HepG2 (cell line): ENCODE measurements around the gene BCAS1. TPM values are rescaled to one million over a fixed set of nuclear protein-coding genes. Genes with fewer than 3 reads are reported as not detected.

Experiments
- ATAC-seq: fragments of 200-7000 bp; cut with Tn5 transposase; 3 replicates; pipeline ENCODE4 v1.9.1; 2020; ENCODE audit warnings: mild to moderate bottlenecking, moderate library complexity
- BruUV-seq: library from RNA; stranded (reverse); fragments of 400-500 nt; replicated peaks from 2 replicates; lab custom pipeline; 2021; lab: Mats Ljungman, UMichigan
- CTCF ChIA-PET: fragments of 300-600 bp; formaldehyde crosslinking; extraction: SDS; loops from one replicate; lab custom pipeline; 2021; ENCODE audit warnings: low total read pairs, inconsistent platforms, low intra/inter-chr PET ratio; lab: Yijun Ruan, JAX
- POLR2A ChIA-PET: fragments of 350-600 bp; sonication (Branson Sonifier 250); formaldehyde crosslinking; loops from one replicate; lab custom pipeline; 2020; ENCODE audit warnings: antibody characterized with exemption, inconsistent platforms; lab: Yijun Ruan, JAX
- DNase-seq: peaks from one replicate; pipeline ENCODE4 v3.0.0-alpha.2; 2015; ENCODE audit warnings: low spot score
- FAIRE-seq: peaks from 3 replicates; lab custom pipeline; 2011; peaks lifted over from hg19 to GRCh38; lab: Jason Lieb, UNC
- H2AFZ ChIP-seq: one replicate; pipeline ENCODE4 v1.6.1; 2011; ENCODE audit warnings: low read length, inconsistent platforms
- H3K27ac ChIP-seq: fragments of 300-600 bp; 3 replicates; pipeline ENCODE4 v1.8.0; 2011; ENCODE audit warnings: mixed run types, mild to moderate bottlenecking, mixed read lengths, low read length, inconsistent platforms; ENCODE audit not compliant: insufficient read depth; ENCODE audit errors: extremely low read length
- H3K27me3 ChIP-seq, 2 experiments: fragments of 200-600 bp in 1 of 2; 2 replicates in 1 of 2; 3 replicates in 1 of 2; pipeline versions ENCODE4 v1.6.0 to v1.8.0; 2011; ENCODE audit warnings: low read length in 2 of 2, mild to moderate bottlenecking in 2 of 2, moderate library complexity in 2 of 2, inconsistent platforms in 1 of 2; ENCODE audit not compliant: insufficient read depth in 2 of 2, control insufficient read depth in 1 of 2
- H3K36me3 ChIP-seq, 2 experiments: fragments of 200-600 bp in 1 of 2; replicated peaks in 1 of 2; 2 replicates in 1 of 2; 3 replicates in 1 of 2; pipeline versions ENCODE4 v1.5.1 to v1.8.0; 2011; ENCODE audit warnings: low read length in 2 of 2, inconsistent platforms in 1 of 2; ENCODE audit not compliant: insufficient read depth in 2 of 2, control insufficient read depth in 1 of 2
- H3K4me1 ChIP-seq: 2 replicates; pipeline ENCODE4 v1.5.1; 2012; ENCODE audit warnings: low read length, inconsistent platforms; ENCODE audit not compliant: insufficient read depth
- H3K4me2 ChIP-seq: 2 replicates; pipeline ENCODE4 v1.6.0; 2011; ENCODE audit warnings: low read depth, low read length, inconsistent platforms
- H3K4me3 ChIP-seq, 3 experiments: fragments of 200-600 bp in 1 of 3; sonication (generic), shearing (Covaris generic) in 1 of 3; replicated peaks in 1 of 3; 2 replicates each; pipeline ENCODE4 v1.5.1; 2011 to 2016; ENCODE audit warnings: low read length in 3 of 3, inconsistent platforms in 2 of 3, low read depth in 2 of 3, mild to moderate bottlenecking in 2 of 3, control low read depth in 1 of 3, mixed read lengths in 1 of 3; ENCODE audit not compliant: insufficient read depth in 1 of 3
- H3K79me2 ChIP-seq: one replicate; pipeline ENCODE4 v1.6.1; 2011; ENCODE audit warnings: low read length, inconsistent platforms; ENCODE audit not compliant: insufficient read depth
- H3K9ac ChIP-seq: 2 replicates; pipeline ENCODE4 v1.6.0; 2011; ENCODE audit warnings: mild to moderate bottlenecking, low read depth, low read length, inconsistent platforms; ENCODE audit not compliant: insufficient read depth
- H3K9me3 ChIP-seq: 2 replicates; pipeline ENCODE4 v1.5.1; 2012; ENCODE audit warnings: mild to moderate bottlenecking, low read length
- H4K20me1 ChIP-seq: 2 replicates; pipeline ENCODE4 v1.6.0; 2011; ENCODE audit warnings: inconsistent platforms, mild to moderate bottlenecking, low read length, moderate library complexity; ENCODE audit not compliant: insufficient read depth
- CBX2 ChIP-seq, 2 experiments: fragments of 200-600 bp in 1 of 2; sonication (generic); formaldehyde crosslinking in 1 of 2; IDR thresholded peaks; 2 replicates each; pipeline versions ENCODE4 v1.7.0 to v1.8.1; 2018 to 2022; ENCODE audit warnings: low read depth in 2 of 2, low read length in 1 of 2, mild to moderate bottlenecking in 1 of 2, missing genetic modification reagents in 1 of 2
- YEATS4 ChIP-seq: sonication (generic); formaldehyde crosslinking; IDR thresholded peaks from 2 replicates; pipeline ENCODE4 v1.4.0; 2020; ENCODE audit warnings: missing genetic modification reagents, borderline replicate concordance
- WGBS: methylation state at CpG from one replicate; pipeline ENCODE4 v1.1.6; 2017; ENCODE audit warnings: low lambda C conversion rate; 5-methylcytosine and 5-hydroxymethylcytosine counted together
- in situ Hi-C: cut with HindIII; loops from 2 replicates; pipeline ENCODE4 v1.10.0; 2017; ENCODE audit warnings: low pct_unique_long_range_greater_than_20kb; ENCODE audit not compliant: extremely low pct_ligation_motif_present
- intact Hi-C: fragments of 100-400 bp; cut with micrococcal nuclease; formaldehyde crosslinking; loops from one replicate; pipeline ENCODE4 v1.10.0; 2022; ENCODE audit not compliant: unreplicated experiment
- polyA plus RNA-seq, 8 experiments: library from polyadenylated mRNA; depleted of rRNA in 3 of 8; stranded (reverse) in 7 of 8; unstranded in 1 of 8; fragments of >200 nt; fragmentation: Illumina TruSeq in 4 of 8; extraction: Trizol in 4 of 8; gene quantifications; 2 replicates each; pipeline versions ENCODE4 v1.2.1 to v1.2.3, GENCODE V29; 2011 to 2016; ENCODE audit warnings: low read depth in 4 of 8, missing spikeins in 1 of 8, mixed read lengths in 1 of 8; ENCODE audit not compliant: insufficient read depth in 1 of 8
- total RNA-seq, 5 experiments: library from RNA; depleted of rRNA; stranded (reverse); fragments of >200 nt; fragmentation: Illumina TruSeq; extraction: Trizol; gene quantifications; 2 replicates each; pipeline ENCODE4 v1.2.3, GENCODE V29; 2016; ENCODE audit warnings: low read depth in 1 of 5
- TF ChIP-seq, protein P1 (sequence below): sonication (generic); formaldehyde crosslinking; IDR thresholded peaks from 2 replicates; pipeline ENCODE4 v1.5.1; 2020; ENCODE audit warnings: missing genetic modification reagents, mild to moderate bottlenecking, borderline replicate concordance
- TF ChIP-seq, protein P2 (sequence below): sonication (generic); formaldehyde crosslinking; IDR thresholded peaks from 2 replicates; pipeline ENCODE4 v1.8.0; 2022; ENCODE audit warnings: missing genetic modification reagents, mild to moderate bottlenecking, inconsistent platforms, borderline replicate concordance
- TF ChIP-seq, protein P3 (sequence below): sonication (generic); formaldehyde crosslinking; IDR thresholded peaks from 2 replicates; pipeline ENCODE4 v1.5.1; 2020; ENCODE audit warnings: missing genetic modification reagents, mild to moderate bottlenecking, borderline replicate concordance
- TF ChIP-seq, protein P4 (sequence below): sonication (generic); formaldehyde crosslinking; IDR thresholded peaks from 2 replicates; pipeline ENCODE4 v1.5.0; 2020; ENCODE audit warnings: mild to moderate bottlenecking, low read depth, missing genetic modification reagents, borderline replicate concordance
- TF ChIP-seq, protein P5 (sequence below): sonication (generic); formaldehyde crosslinking; IDR thresholded peaks from 2 replicates; pipeline ENCODE4 v1.4.0; 2020; ENCODE audit warnings: missing genetic modification reagents, borderline replicate concordance
- TF ChIP-seq, protein P6 (sequence below), 2 experiments: sonication (generic) in 1 of 2; formaldehyde crosslinking in 1 of 2; IDR thresholded peaks; 2 replicates each; pipeline versions ENCODE4 v1.5.1 to v1.6.1; 2011 to 2020; ENCODE audit warnings: borderline replicate concordance in 1 of 2, low read depth in 1 of 2, low read length in 1 of 2, mild to moderate bottlenecking in 1 of 2, missing genetic modification reagents in 1 of 2, moderate library complexity in 1 of 2

The BCAS1 gene
- total and polyA plus RNA-seq, 2 of the 13 experiments (the other 11 are each of a cell fraction or from before 2014, with no cell fraction given): 0.55 to 0.91 TPM

DNA sequence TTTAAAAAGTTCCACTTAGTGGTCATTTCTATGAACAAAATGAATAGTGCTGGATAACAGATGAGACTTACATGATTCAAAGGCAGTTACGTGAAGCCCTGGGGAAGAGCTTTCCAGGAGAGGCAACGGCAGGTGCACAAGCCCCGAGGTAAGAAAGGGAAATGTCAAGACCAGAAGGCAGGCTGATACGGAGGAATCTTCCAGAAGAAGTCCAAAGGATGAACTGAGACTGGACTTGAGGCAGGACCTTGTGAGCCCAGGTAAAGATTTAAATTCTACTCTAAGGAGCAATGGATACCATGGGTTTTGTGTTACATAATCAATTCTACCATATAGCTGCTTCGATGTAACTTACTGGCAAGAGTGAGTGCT, 164.6 kb downstream of the BCAS1 start:
- DNase-seq: no peak
- no peak overlapping the region for H3K4me3 ChIP-seq
- 77% methylated on average over 5 of the region's 5 CpGs for WGBS
- no peak overlapping the region for H3K9ac ChIP-seq
- no peaks in the 10 kb centered on the region for H4K20me1 ChIP-seq
- no peaks in the 10 kb centered on the region for H3K9me3 ChIP-seq
- FAIRE-seq: no peak
- H3K4me2 ChIP-seq: no peak overlapping the region
- H2AFZ ChIP-seq: no peak overlapping the region
- POLR2A ChIA-PET: interaction anchor here (1.3 kb wide), 1 partner anchor 105 kb away, joined by 3 read pairs; no protein-coding TSS in a partner anchor
- CTCF ChIA-PET: no interaction called here
- no peaks in the 10 kb centered on the region for H3K36me3 ChIP-seq
- no peaks in the 10 kb centered on the region for H3K79me2 ChIP-seq
- ATAC-seq: no peak
- intact Hi-C loops: no loop called here
- peaks cover 0 to 4% of the 10 kb centered on the region in 2 experiments; a peak in 2 of 5 replicates for H3K27me3 ChIP-seq
- no peak overlapping the region for H3K27ac ChIP-seq
- in situ Hi-C loops: no loop called here
- H3K4me1 ChIP-seq: peaks cover 29% of the 10 kb centered on the region
- no TSS peak for BruUV-seq
- TF ChIP-seq CBX2 (IDR thresholded peaks at IDR 0.05; ENCODE audit: low read depth, low read length) (no peak), CBX2 (CRISPR knock-in tag; IDR thresholded peaks at IDR 0.05; ENCODE audit: low read depth) (no peak), YEATS4 (CRISPR knock-in tag) (no peak)
- TF ChIP-seq, protein P1, sequence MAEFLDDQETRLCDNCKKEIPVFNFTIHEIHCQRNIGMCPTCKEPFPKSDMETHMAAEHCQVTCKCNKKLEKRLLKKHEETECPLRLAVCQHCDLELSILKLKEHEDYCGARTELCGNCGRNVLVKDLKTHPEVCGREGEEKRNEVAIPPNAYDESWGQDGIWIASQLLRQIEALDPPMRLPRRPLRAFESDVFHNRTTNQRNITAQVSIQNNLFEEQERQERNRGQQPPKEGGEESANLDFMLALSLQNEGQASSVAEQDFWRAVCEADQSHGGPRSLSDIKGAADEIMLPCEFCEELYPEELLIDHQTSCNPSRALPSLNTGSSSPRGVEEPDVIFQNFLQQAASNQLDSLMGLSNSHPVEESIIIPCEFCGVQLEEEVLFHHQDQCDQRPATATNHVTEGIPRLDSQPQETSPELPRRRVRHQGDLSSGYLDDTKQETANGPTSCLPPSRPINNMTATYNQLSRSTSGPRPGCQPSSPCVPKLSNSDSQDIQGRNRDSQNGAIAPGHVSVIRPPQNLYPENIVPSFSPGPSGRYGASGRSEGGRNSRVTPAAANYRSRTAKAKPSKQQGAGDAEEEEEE: no peak
- TF ChIP-seq, protein P2, sequence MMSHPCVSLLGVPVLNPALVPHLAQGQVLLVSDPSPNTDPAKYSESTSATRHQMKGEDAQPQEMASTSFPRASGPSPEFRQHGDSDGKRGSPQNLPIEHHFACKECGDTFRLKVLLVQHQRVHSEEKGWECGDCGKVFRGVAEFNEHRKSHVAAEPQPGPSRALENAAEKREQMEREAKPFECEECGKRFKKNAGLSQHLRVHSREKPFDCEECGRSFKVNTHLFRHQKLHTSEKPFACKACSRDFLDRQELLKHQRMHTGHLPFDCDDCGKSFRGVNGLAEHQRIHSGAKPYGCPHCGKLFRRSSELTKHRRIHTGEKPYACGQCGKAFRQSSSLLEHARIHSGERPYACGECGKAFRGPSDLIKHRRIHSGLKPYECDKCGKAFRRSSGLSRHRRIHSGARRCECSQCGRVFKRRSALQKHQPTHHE (CRISPR knock-in tag): no peak
- TF ChIP-seq, protein P3, sequence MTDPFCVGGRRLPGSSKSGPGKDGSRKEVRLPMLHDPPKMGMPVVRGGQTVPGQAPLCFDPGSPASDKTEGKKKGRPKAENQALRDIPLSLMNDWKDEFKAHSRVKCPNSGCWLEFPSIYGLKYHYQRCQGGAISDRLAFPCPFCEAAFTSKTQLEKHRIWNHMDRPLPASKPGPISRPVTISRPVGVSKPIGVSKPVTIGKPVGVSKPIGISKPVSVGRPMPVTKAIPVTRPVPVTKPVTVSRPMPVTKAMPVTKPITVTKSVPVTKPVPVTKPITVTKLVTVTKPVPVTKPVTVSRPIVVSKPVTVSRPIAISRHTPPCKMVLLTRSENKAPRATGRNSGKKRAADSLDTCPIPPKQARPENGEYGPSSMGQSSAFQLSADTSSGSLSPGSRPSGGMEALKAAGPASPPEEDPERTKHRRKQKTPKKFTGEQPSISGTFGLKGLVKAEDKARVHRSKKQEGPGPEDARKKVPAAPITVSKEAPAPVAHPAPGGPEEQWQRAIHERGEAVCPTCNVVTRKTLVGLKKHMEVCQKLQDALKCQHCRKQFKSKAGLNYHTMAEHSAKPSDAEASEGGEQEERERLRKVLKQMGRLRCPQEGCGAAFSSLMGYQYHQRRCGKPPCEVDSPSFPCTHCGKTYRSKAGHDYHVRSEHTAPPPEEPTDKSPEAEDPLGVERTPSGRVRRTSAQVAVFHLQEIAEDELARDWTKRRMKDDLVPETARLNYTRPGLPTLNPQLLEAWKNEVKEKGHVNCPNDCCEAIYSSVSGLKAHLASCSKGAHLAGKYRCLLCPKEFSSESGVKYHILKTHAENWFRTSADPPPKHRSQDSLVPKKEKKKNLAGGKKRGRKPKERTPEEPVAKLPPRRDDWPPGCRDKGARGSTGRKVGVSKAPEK (CRISPR knock-in tag): no peak
- TF ChIP-seq, protein P4, sequence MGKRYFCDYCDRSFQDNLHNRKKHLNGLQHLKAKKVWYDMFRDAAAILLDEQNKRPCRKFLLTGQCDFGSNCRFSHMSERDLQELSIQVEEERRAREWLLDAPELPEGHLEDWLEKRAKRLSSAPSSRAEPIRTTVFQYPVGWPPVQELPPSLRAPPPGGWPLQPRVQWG (CRISPR knock-in tag): no peak
- TF ChIP-seq, protein P5, sequence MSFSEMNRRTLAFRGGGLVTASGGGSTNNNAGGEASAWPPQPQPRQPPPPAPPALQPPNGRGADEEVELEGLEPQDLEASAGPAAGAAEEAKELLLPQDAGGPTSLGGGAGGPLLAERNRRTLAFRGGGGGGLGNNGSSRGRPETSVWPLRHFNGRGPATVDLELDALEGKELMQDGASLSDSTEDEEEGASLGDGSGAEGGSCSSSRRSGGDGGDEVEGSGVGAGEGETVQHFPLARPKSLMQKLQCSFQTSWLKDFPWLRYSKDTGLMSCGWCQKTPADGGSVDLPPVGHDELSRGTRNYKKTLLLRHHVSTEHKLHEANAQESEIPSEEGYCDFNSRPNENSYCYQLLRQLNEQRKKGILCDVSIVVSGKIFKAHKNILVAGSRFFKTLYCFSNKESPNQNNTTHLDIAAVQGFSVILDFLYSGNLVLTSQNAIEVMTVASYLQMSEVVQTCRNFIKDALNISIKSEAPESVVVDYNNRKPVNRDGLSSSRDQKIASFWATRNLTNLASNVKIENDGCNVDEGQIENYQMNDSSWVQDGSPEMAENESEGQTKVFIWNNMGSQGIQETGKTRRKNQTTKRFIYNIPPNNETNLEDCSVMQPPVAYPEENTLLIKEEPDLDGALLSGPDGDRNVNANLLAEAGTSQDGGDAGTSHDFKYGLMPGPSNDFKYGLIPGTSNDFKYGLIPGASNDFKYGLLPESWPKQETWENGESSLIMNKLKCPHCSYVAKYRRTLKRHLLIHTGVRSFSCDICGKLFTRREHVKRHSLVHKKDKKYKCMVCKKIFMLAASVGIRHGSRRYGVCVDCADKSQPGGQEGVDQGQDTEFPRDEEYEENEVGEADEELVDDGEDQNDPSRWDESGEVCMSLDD (CRISPR knock-in tag): no peak
- TF ChIP-seq, protein P6, sequence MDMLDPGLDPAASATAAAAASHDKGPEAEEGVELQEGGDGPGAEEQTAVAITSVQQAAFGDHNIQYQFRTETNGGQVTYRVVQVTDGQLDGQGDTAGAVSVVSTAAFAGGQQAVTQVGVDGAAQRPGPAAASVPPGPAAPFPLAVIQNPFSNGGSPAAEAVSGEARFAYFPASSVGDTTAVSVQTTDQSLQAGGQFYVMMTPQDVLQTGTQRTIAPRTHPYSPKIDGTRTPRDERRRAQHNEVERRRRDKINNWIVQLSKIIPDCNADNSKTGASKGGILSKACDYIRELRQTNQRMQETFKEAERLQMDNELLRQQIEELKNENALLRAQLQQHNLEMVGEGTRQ (IDR thresholded peaks at IDR 0.05; ENCODE audit: low read depth, low read length): no peak
- TF ChIP-seq, protein P6 (CRISPR knock-in tag; IDR thresholded peaks at IDR 0.05; ENCODE audit: borderline replicate concordance): no peak
